ENCODE results near the gene CLCA1.

CLCA1 gene

DNA sequence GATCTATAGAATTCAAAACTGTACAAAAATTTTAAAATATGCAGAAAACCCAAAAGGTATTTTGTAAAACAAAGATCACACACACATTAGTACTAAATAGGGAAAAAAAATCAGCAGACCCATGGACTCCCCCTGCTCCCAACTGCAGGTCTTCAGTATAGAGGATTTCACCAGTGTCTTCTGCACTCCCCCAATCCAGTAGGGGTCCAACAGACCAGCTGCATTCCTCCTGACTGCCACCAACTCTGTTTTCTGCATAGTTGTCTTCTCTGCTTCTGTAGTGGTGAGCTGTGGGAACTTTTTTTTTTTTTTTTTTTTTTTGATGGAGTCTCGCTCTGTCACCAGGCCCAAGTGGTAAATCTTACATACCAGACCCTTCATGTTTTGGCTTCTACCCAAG is 22.8 kb upstream of the CLCA1 start:
- DNase-seq (ENCODE audit: low read depth): no peak
- TF ChIP-seq, protein P1, sequence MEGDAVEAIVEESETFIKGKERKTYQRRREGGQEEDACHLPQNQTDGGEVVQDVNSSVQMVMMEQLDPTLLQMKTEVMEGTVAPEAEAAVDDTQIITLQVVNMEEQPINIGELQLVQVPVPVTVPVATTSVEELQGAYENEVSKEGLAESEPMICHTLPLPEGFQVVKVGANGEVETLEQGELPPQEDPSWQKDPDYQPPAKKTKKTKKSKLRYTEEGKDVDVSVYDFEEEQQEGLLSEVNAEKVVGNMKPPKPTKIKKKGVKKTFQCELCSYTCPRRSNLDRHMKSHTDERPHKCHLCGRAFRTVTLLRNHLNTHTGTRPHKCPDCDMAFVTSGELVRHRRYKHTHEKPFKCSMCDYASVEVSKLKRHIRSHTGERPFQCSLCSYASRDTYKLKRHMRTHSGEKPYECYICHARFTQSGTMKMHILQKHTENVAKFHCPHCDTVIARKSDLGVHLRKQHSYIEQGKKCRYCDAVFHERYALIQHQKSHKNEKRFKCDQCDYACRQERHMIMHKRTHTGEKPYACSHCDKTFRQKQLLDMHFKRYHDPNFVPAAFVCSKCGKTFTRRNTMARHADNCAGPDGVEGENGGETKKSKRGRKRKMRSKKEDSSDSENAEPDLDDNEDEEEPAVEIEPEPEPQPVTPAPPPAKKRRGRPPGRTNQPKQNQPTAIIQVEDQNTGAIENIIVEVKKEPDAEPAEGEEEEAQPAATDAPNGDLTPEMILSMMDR (IDR thresholded peaks at IDR 0.05; ENCODE audit: low read length, missing control alignments): no peak
- H3K4me3 ChIP-seq (replicated peaks; ENCODE audit: low read depth, low read length): no peak overlapping the region

DNA sequence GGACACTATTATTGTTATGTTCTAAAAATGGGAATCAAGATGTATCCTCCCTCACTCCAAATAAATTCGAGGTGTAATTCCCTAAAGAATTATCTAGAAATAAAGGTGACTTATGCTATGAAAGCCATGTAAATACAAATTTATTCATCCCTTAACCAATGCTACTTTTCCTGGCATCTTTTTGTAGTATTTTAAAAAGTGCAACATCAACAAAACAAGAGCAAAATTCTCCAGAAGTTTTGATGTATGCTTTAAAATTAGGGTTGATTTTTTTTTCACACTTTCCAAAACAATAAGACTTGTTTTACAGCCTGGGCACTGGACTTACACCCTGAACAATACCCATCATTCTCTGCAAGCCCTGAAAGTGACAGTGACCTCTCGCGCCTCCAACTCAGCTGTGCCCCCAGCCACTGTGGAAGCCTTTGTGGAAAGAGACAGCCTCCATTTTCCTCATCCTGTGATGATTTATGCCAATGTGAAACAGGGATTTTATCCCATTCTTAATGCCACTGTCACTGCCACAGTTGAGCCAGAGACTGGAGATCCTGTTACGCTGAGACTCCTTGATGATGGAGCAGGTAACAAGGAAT is 21.4 kb upstream of the CLCA1 start:
- TF ChIP-seq, protein P1 (IDR thresholded peaks at IDR 0.05; ENCODE audit: low read length, missing control alignments): no peak

GRCh38 chr1:86448670-86449069 is 20.1 kb upstream of the CLCA1 start:
- DNase-seq (ENCODE audit: low read depth): no peak
- TF ChIP-seq, protein P1 (IDR thresholded peaks at IDR 0.05; ENCODE audit: low read length, missing control alignments): no peak
- H3K4me3 ChIP-seq (replicated peaks; ENCODE audit: low read depth, low read length): no peak overlapping the region

More for the DNA sequence above, 21.4 kb upstream of the CLCA1 start:
- no peak for DNase-seq (ENCODE audit: low read depth)
- no peak overlapping the region for H3K4me3 ChIP-seq (replicated peaks; ENCODE audit: low read depth, low read length)

- TF ChIP-seq, protein P1 (IDR thresholded peaks at IDR 0.05; ENCODE audit: low read length, missing control alignments): no peak
Observed at GRCh38 chr1:86449103-86449502, 19.6 kb upstream of the CLCA1 start.

GRCh38 chr1:86450847-86451246 is 17.9 kb upstream of the CLCA1 start:
- no peak overlapping the region for H3K4me3 ChIP-seq (replicated peaks; ENCODE audit: low read depth, low read length)
- no peak for DNase-seq (ENCODE audit: low read depth)
- TF ChIP-seq, protein P1 (IDR thresholded peaks at IDR 0.05; ENCODE audit: low read length, missing control alignments): no peak

More at GRCh38 chr1:86449103-86449502, 19.6 kb upstream of the CLCA1 start:
- H3K4me3 ChIP-seq (replicated peaks; ENCODE audit: low read depth, low read length): no peak overlapping the region
- DNase-seq (ENCODE audit: low read depth): no peak

- H3K4me3 ChIP-seq (replicated peaks; ENCODE audit: low read depth, low read length): no peak overlapping the region
- TF ChIP-seq, protein P1 (IDR thresholded peaks at IDR 0.05; ENCODE audit: low read length, missing control alignments): no peak
- no peak for DNase-seq (ENCODE audit: low read depth)
Observed at GRCh38 chr1:86453664-86454063, 15.1 kb upstream of the CLCA1 start.

DNA sequence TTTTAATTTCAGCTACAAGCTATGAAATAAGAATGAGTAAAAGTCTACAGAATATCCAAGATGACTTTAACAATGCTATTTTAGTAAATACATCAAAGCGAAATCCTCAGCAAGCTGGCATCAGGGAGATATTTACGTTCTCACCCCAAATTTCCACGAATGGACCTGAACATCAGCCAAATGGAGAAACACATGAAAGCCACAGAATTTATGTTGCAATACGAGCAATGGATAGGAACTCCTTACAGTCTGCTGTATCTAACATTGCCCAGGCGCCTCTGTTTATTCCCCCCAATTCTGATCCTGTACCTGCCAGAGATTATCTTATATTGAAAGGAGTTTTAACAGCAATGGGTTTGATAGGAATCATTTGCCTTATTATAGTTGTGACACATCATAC is 13.7 kb upstream of the CLCA1 start:
- TF ChIP-seq, protein P1 (IDR thresholded peaks at IDR 0.05; ENCODE audit: low read length, missing control alignments): no peak
- DNase-seq (ENCODE audit: low read depth): no peak
- H3K4me3 ChIP-seq (replicated peaks; ENCODE audit: low read depth, low read length): no peak overlapping the region

All from fibroblast of pulmonary artery (primary cell).